CD14-positive monocyte (primary cell): ENCODE measurements around the gene PTPRN2. TPM values are rescaled to one million over a fixed set of nuclear protein-coding genes. Genes with fewer than 3 reads are reported as not detected.

Experiments used
- DNase-seq, 3 donors: peaks; one replicate each; pipeline ENCODE4 v3.0.0-alpha.2; 2011 to 2022
- H2AFZ ChIP-seq: 2 replicates; pipeline ENCODE4 v1.6.0; 2012; ENCODE audit warnings: mild to moderate bottlenecking, low read depth, low read length, inconsistent platforms; ENCODE audit not compliant: insufficient read depth, poor library complexity, severe bottlenecking
- H3K27ac ChIP-seq, 2 donors: 1 replicate in 1 of 2; 2 replicates in 1 of 2; pipeline ENCODE4 v1.5.1; 2012 to 2013; ENCODE audit warnings: low read length in 2 of 2, control low read depth in 1 of 2, inconsistent platforms in 1 of 2, low read depth in 1 of 2, mild to moderate bottlenecking in 1 of 2
- H3K27me3 ChIP-seq, 2 donors: one replicate each; pipeline versions ENCODE4 v1.6.0 to v1.6.1; 2011 to 2013; ENCODE audit warnings: low read length in 2 of 2; ENCODE audit not compliant: control insufficient read depth in 2 of 2, insufficient read depth in 2 of 2
- H3K36me3 ChIP-seq, 2 donors: replicated peaks in 1 of 2; 1 replicate in 1 of 2; 2 replicates in 1 of 2; pipeline versions ENCODE4 v1.5.1 to v1.6.1; 2012 to 2013; ENCODE audit warnings: low read length in 2 of 2, control low read depth in 1 of 2, inconsistent platforms in 1 of 2, mild to moderate bottlenecking in 1 of 2; ENCODE audit not compliant: insufficient read depth in 2 of 2, control insufficient read depth in 1 of 2
- H3K4me1 ChIP-seq, 2 donors: 1 replicate in 1 of 2; 2 replicates in 1 of 2; pipeline versions ENCODE4 v1.5.1 to v1.6.1; 2012 to 2013; ENCODE audit warnings: low read length in 2 of 2, control low read depth in 1 of 2, inconsistent platforms in 1 of 2, mild to moderate bottlenecking in 1 of 2, moderate library complexity in 1 of 2; ENCODE audit not compliant: insufficient read depth in 2 of 2, control insufficient read depth in 1 of 2
- H3K4me2 ChIP-seq: replicated peaks from 2 replicates; pipeline ENCODE3; 2012; ENCODE audit warnings: low read length, moderate library complexity, mild to moderate bottlenecking; ENCODE audit not compliant: poor library complexity, severe bottlenecking; ENCODE audit errors: extremely low read depth
- H3K4me3 ChIP-seq, 3 experiments: fragments of 200-600 bp in 1 of 3; sonication (generic) in 1 of 3; replicated peaks in 1 of 3; 1 replicate in 2 of 3; 2 replicates in 1 of 3; pipeline ENCODE4 v1.5.1; 2011 to 2013; ENCODE audit warnings: low read length in 3 of 3, mild to moderate bottlenecking in 3 of 3, control low read depth in 2 of 3, low read depth in 2 of 3, inconsistent platforms in 1 of 3, moderate library complexity in 1 of 3
- H3K79me2 ChIP-seq: 2 replicates; pipeline ENCODE4 v1.6.0; 2012; ENCODE audit warnings: mild to moderate bottlenecking, control low read depth, inconsistent platforms, low read length, moderate library complexity; ENCODE audit not compliant: insufficient read depth
- H3K9ac ChIP-seq: 2 replicates; pipeline ENCODE4 v1.6.0; 2017; ENCODE audit warnings: low read length, mild to moderate bottlenecking; ENCODE audit not compliant: insufficient read depth, poor library complexity, severe bottlenecking
- H3K9me3 ChIP-seq, 2 donors: replicated peaks in 1 of 2; 1 replicate in 1 of 2; 2 replicates in 1 of 2; pipeline versions ENCODE4 v1.5.1 to v1.6.1; 2012 to 2013; ENCODE audit warnings: low read length in 2 of 2, control low read depth in 1 of 2; ENCODE audit not compliant: control insufficient read depth in 1 of 2, insufficient read depth in 1 of 2
- H4K20me1 ChIP-seq: 2 replicates; pipeline ENCODE4 v1.6.0; 2012; ENCODE audit warnings: mild to moderate bottlenecking, low read length, control low read depth, moderate library complexity; ENCODE audit not compliant: insufficient read depth
- H3K27ac Mint-ChIP-seq, 7 donors: one replicate each; pipeline ENCODE4 v1.8.0; 2020; ENCODE audit warnings: mild to moderate bottlenecking in 7 of 7, mixed read lengths in 7 of 7, moderate library complexity in 6 of 7, inconsistent platforms in 2 of 7
- H3K27me3 Mint-ChIP-seq, 3 donors: one replicate each; pipeline ENCODE4 v1.8.0; 2021 to 2022; ENCODE audit warnings: low read depth in 3 of 3, mild to moderate bottlenecking in 3 of 3, mixed read lengths in 3 of 3, moderate library complexity in 3 of 3, inconsistent platforms in 1 of 3
- H3K36me3 Mint-ChIP-seq, 2 donors: one replicate each; pipeline ENCODE4 v1.8.0; 2020; ENCODE audit warnings: mixed read lengths in 2 of 2, inconsistent platforms in 1 of 2, mild to moderate bottlenecking in 1 of 2
- H3K4me1 Mint-ChIP-seq: one replicate; pipeline ENCODE4 v1.8.0; 2020; ENCODE audit warnings: mild to moderate bottlenecking, mixed read lengths
- H3K4me3 Mint-ChIP-seq, 2 donors: one replicate each; pipeline ENCODE4 v1.8.0; 2020; ENCODE audit warnings: mild to moderate bottlenecking in 2 of 2, mixed read lengths in 2 of 2, moderate library complexity in 1 of 2
- H3K9me3 Mint-ChIP-seq, 7 donors: one replicate each; pipeline ENCODE4 v1.8.0; 2020 to 2022; ENCODE audit warnings: mixed read lengths in 7 of 7, mild to moderate bottlenecking in 6 of 7, moderate library complexity in 6 of 7, inconsistent platforms in 2 of 7
- WGBS: methylation state at CpG from one replicate; pipeline ENCODE4 v1.1.5; 2013; ENCODE audit warnings: missing lambda C conversion rate; ENCODE audit not compliant: insufficient coverage; 5-methylcytosine and 5-hydroxymethylcytosine counted together
- intact Hi-C, 2 donors: fragments of 100-400 bp; cut with micrococcal nuclease; formaldehyde crosslinking; loops; one replicate each; pipeline versions ENCODE4 v1.15.0 to v1.15.1; 2023
- polyA plus RNA-seq, 3 donors: library from polyadenylated mRNA; depleted of rRNA in 1 of 3; unstranded in 2 of 3; stranded (reverse) in 1 of 3; fragments of 300-500 nt in 2 of 3; fragments of >200 nt in 1 of 3; fragmentation: Illumina TruSeq in 2 of 3; gene quantifications; 1 replicate in 2 of 3; 2 replicates in 1 of 3; pipeline ENCODE4 v1.2.3, GENCODE V29; 2012 to 2021
- TF ChIP-seq, protein P1 (sequence below): fragments of 200-600 bp; IDR thresholded peaks from one replicate; pipeline ENCODE4 v1.8.0; 2022; ENCODE audit warnings: antibody characterized with exemption, mild to moderate bottlenecking

The PTPRN2 gene
- polyA plus RNA-seq, 3 donors = 0.25 to 1.4 (median 0.97) TPM

- Mint-ChIP-seq H3K9me3 (peaks cover 0 to 9% (median 5%) of the 10 kb centered on the region in 7 donors), H3K27ac (no peak overlapping the region), H3K4me1 (no peaks in the 10 kb centered on the region), H3K4me3 (no peak overlapping the region), H3K27me3 (peaks cover 0 to 3% (median 0%) of the 10 kb centered on the region in 3 donors), H3K36me3 (no peaks in the 10 kb centered on the region)
- no peaks in the 10 kb centered on the region for H3K4me1 ChIP-seq
- intact Hi-C loops = no loop called here
- DNase-seq = no peak
- no peak overlapping the region for H2AFZ ChIP-seq
- no peaks in the 10 kb centered on the region for H4K20me1 ChIP-seq
- H3K9ac ChIP-seq = no peak overlapping the region
- no peaks in the 10 kb centered on the region for H3K36me3 ChIP-seq
- H3K4me2 ChIP-seq = no peak overlapping the region
- H3K79me2 ChIP-seq = no peaks in the 10 kb centered on the region
- WGBS = 88% methylated on average over 22 of the region's 34 CpGs
- no peaks in the 10 kb centered on the region for H3K9me3 ChIP-seq
- H3K4me3 ChIP-seq = no peak overlapping the region
- TF ChIP-seq, protein P1, sequence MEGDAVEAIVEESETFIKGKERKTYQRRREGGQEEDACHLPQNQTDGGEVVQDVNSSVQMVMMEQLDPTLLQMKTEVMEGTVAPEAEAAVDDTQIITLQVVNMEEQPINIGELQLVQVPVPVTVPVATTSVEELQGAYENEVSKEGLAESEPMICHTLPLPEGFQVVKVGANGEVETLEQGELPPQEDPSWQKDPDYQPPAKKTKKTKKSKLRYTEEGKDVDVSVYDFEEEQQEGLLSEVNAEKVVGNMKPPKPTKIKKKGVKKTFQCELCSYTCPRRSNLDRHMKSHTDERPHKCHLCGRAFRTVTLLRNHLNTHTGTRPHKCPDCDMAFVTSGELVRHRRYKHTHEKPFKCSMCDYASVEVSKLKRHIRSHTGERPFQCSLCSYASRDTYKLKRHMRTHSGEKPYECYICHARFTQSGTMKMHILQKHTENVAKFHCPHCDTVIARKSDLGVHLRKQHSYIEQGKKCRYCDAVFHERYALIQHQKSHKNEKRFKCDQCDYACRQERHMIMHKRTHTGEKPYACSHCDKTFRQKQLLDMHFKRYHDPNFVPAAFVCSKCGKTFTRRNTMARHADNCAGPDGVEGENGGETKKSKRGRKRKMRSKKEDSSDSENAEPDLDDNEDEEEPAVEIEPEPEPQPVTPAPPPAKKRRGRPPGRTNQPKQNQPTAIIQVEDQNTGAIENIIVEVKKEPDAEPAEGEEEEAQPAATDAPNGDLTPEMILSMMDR = no peak
- no peaks in the 10 kb centered on the region for H3K27me3 ChIP-seq
- H3K27ac ChIP-seq = no peak overlapping the region
Measured at GRCh38 chr7:158276414-158277218, 311.0 kb downstream of the PTPRN2 start.

- Histone ChIP-seq H3K4me3 (no peak overlapping the region), H3K4me1 (no peaks in the 10 kb centered on the region), H3K27me3 (no peaks in the 10 kb centered on the region), H3K36me3 (no peaks in the 10 kb centered on the region), H4K20me1 (no peaks in the 10 kb centered on the region), H3K4me2 (no peak overlapping the region), H3K27ac (no peak overlapping the region), H3K9me3 (no peaks in the 10 kb centered on the region), H2AFZ (no peak overlapping the region), H3K9ac (no peak overlapping the region), H3K79me2 (no peaks in the 10 kb centered on the region)
- H3K4me1 Mint-ChIP-seq = no peaks in the 10 kb centered on the region
- WGBS = 90% methylated on average over 14 of the region's 22 CpGs
- H3K9me3 Mint-ChIP-seq = peaks cover 0 to 10% (median 5%) of the 10 kb centered on the region in 7 donors
- peaks cover 0 to 3% (median 0%) of the 10 kb centered on the region in 3 donors for H3K27me3 Mint-ChIP-seq
- no peak for DNase-seq
- intact Hi-C loops = no loop called here
- peak overlapping the region in 1 of 7 donors; percentile 57 for H3K27ac Mint-ChIP-seq
- H3K36me3 Mint-ChIP-seq = no peaks in the 10 kb centered on the region
- TF ChIP-seq, protein P1 = no peak
- no peak overlapping the region for H3K4me3 Mint-ChIP-seq
Measured at GRCh38 chr7:158275711-158276413, 311.8 kb downstream of the PTPRN2 start.
